Colonic mucosa (tissue), 4 donors: Measurements from ENCODE around the gene ELP4. TPM values are rescaled to one million over a fixed set of nuclear protein-coding genes. Genes with fewer than 3 reads are reported as not detected.

ENCODE experiments used
- DNase-seq: peaks from one replicate; pipeline ENCODE4 v3.0.0-alpha.2; 2020
- H3K27ac ChIP-seq: fragments of 200-600 bp; one replicate; pipeline ENCODE4 v1.8.0; 2021
- H3K27me3 ChIP-seq: fragments of 200-600 bp; one replicate; pipeline ENCODE4 v1.8.0; 2021
- H3K36me3 ChIP-seq: fragments of 200-600 bp; one replicate; pipeline ENCODE4 v1.8.0; 2021
- H3K4me1 ChIP-seq: fragments of 200-600 bp; one replicate; pipeline ENCODE4 v1.8.0; 2021; ENCODE audit warnings: mild to moderate bottlenecking
- H3K4me3 ChIP-seq: fragments of 200-600 bp; one replicate; pipeline ENCODE4 v1.8.0; 2021
- H3K9ac ChIP-seq, 2 donors: one replicate each; pipeline ENCODE4 v1.7.0; 2013; ENCODE audit warnings: control low read depth in 2 of 2, low read depth in 2 of 2, low read length in 2 of 2
- H3K9me3 ChIP-seq: fragments of 200-600 bp; one replicate; pipeline ENCODE4 v1.8.0; 2021
- intact Hi-C: fragments of 100-400 bp; cut with DNase I; formaldehyde crosslinking; loops from one replicate; pipeline ENCODE4 v1.14.1; 2022
- total RNA-seq, 2 donors: library from RNA; stranded (reverse); fragmentation: NEBNext Ultra II Directional in 1 of 2; extraction: Animal tissue kit (Norgen Biotek cat#: 25700) in 1 of 2; gene quantifications; one replicate each; pipeline ENCODE4 v1.2.1, GENCODE V29; 2021
- TF ChIP-seq, protein P1 (sequence below): fragments of 200-600 bp; IDR thresholded peaks from one replicate; pipeline ENCODE4 v1.8.0; 2022; ENCODE audit warnings: antibody characterized with exemption, mild to moderate bottlenecking
- donor health status: healthy.
- donor health status: DM: no; HTN: no; CAD: no.
- donor health status: DM: no; HTN: no; CAD: no.

ELP4 gene, protein sequence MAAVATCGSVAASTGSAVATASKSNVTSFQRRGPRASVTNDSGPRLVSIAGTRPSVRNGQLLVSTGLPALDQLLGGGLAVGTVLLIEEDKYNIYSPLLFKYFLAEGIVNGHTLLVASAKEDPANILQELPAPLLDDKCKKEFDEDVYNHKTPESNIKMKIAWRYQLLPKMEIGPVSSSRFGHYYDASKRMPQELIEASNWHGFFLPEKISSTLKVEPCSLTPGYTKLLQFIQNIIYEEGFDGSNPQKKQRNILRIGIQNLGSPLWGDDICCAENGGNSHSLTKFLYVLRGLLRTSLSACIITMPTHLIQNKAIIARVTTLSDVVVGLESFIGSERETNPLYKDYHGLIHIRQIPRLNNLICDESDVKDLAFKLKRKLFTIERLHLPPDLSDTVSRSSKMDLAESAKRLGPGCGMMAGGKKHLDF
- 10 to 100 TPM; 17.0 to 22.8 TPM for total RNA-seq

DNA sequence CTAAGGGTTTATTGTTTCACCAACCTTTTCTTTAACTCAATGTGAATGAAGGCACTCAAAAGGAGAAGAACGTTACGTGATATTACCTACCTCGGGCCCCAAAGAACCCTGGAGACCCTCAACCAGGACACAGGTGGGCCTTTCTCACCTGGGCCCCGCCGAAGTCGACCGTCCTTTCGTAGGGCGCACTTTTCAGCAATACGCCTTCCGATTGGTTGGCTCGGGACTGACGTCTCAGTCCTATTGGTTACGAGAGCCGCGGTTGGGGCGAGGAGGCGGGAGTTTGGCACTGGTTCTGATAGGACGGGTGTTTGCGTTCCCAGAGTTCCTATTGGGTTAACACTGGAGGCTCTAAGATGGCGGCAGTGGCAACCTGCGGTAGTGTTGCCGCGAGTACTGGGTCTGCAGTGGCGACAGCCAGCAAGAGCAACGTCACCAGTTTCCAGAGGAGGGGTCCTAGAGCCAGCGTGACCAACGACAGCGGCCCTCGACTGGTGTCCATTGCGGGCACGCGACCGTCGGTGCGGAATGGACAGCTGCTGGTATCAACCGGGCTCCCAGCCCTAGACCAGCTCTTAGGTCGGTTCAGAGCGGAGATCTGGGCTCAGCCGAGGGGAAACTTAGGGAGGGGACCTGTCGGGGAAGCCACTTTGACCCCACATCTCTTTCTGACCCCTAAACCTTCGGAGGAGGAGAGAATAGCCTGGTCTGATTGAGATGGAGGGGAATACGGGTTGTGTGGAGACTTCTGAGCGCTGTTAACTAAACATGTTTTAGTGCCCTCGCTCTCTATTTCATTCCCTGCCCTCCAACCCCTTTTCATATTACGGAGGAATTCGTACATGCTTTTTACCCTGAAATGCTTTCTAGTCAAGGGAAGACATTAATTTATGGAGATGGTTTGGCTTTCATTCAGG lies at the start of gene ELP4, which contains the start of gene IMMP1L:
TSS of gene ELP4 (plus strand) at position 339 of the 917 bp plus-strand sequence. CDS start at position 357, 18 bp downstream.
TSS of gene IMMP1L (minus strand) at position 194 of the 917 bp plus-strand sequence. CDS start 46,346 bp downstream, outside the sequence.
- H3K9me3 ChIP-seq, result no peaks in the 10 kb centered on the region
- peak within 1 kb of the TSS; percentile 89 for H3K4me3 ChIP-seq
- peak; percentile 98 for DNase-seq
- no peaks in the 10 kb centered on the region for H3K27me3 ChIP-seq
- no peaks in the 10 kb centered on the region for H3K4me1 ChIP-seq
- H3K27ac ChIP-seq, result peak within 1 kb of the TSS; percentile 52
- H3K9ac ChIP-seq, result peak within 1 kb of the TSS; percentile 75 to 85
- intact Hi-C loops, result no loop called here
- no peaks in the 10 kb centered on the region for H3K36me3 ChIP-seq
- TF ChIP-seq, protein P1, sequence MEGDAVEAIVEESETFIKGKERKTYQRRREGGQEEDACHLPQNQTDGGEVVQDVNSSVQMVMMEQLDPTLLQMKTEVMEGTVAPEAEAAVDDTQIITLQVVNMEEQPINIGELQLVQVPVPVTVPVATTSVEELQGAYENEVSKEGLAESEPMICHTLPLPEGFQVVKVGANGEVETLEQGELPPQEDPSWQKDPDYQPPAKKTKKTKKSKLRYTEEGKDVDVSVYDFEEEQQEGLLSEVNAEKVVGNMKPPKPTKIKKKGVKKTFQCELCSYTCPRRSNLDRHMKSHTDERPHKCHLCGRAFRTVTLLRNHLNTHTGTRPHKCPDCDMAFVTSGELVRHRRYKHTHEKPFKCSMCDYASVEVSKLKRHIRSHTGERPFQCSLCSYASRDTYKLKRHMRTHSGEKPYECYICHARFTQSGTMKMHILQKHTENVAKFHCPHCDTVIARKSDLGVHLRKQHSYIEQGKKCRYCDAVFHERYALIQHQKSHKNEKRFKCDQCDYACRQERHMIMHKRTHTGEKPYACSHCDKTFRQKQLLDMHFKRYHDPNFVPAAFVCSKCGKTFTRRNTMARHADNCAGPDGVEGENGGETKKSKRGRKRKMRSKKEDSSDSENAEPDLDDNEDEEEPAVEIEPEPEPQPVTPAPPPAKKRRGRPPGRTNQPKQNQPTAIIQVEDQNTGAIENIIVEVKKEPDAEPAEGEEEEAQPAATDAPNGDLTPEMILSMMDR, result no peak

DNA sequence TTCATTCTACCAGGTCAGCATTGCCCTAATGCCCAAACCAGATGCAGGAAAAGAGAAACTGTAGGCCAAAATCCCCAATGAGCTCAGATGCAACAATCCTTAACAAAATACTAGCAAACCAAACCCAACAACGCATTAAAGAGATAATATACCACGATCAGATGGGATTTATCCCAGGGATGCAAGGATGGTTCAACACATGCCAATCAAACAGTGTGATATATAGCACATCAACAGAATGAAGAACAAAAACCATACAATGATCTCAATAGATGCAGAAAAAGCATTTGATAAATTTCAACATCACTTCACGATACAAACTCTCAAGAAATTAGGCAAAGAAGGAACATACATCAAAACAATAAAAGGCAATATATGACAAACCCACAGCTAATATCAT lies 45.1 kb upstream of the ELP4 start:
- no peaks in the 10 kb centered on the region for H3K9me3 ChIP-seq
- no peak overlapping the region for H3K4me3 ChIP-seq
- no peaks in the 10 kb centered on the region for H3K4me1 ChIP-seq
- intact Hi-C loops, result no loop called here
- H3K9ac ChIP-seq, result no peak overlapping the region
- no peaks in the 10 kb centered on the region for H3K36me3 ChIP-seq
- DNase-seq, result no peak
- no peak overlapping the region for H3K27ac ChIP-seq
- TF ChIP-seq, protein P1, result no peak
- no peaks in the 10 kb centered on the region for H3K27me3 ChIP-seq

GRCh38 chr11:31474083-31474482 lies 35.5 kb upstream of the ELP4 start:
- H3K27me3 ChIP-seq, result no peaks in the 10 kb centered on the region
- TF ChIP-seq, protein P1, result no peak
- DNase-seq, result no peak
- no peak overlapping the region for H3K9ac ChIP-seq
- H3K4me3 ChIP-seq, result no peak overlapping the region
- no peaks in the 10 kb centered on the region for H3K36me3 ChIP-seq
- no peaks in the 10 kb centered on the region for H3K9me3 ChIP-seq
- H3K27ac ChIP-seq, result no peak overlapping the region
- no peaks in the 10 kb centered on the region for H3K4me1 ChIP-seq
- intact Hi-C loops, result no loop called here

- H3K4me1 ChIP-seq, result no peaks in the 10 kb centered on the region
- H3K27ac ChIP-seq, result no peak overlapping the region
- H3K9ac ChIP-seq, result no peak overlapping the region
- no peak overlapping the region for H3K4me3 ChIP-seq
- H3K27me3 ChIP-seq, result no peaks in the 10 kb centered on the region
- DNase-seq, result no peak
- TF ChIP-seq, protein P1, result no peak
- H3K9me3 ChIP-seq, result no peaks in the 10 kb centered on the region
- intact Hi-C loops, result no loop called here
- no peaks in the 10 kb centered on the region for H3K36me3 ChIP-seq
Measured at GRCh38 chr11:31477528-31478222, 31.9 kb upstream of the ELP4 start.

DNA sequence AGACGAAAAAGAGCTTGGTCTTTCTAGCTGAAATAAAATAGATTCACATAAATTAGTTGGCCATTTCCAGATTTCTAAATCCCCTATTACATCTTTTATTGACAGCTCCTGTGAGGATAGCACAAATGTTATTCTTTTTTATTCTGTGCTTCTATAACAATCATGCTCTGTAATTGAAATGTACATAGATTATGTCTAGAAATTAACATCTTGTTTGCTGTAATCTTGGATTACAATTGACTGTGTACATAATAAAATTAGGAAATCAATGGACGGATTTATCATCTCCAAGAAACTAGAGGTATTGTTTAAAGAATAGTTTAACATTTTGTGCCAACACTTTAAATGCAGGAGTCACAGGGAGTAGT lies 31.4 kb upstream of the ELP4 start:
- intact Hi-C loops, result no loop called here
- H3K9me3 ChIP-seq, result no peaks in the 10 kb centered on the region
- H3K4me3 ChIP-seq, result no peak overlapping the region
- H3K27ac ChIP-seq, result no peak overlapping the region
- no peak overlapping the region for H3K9ac ChIP-seq
- no peaks in the 10 kb centered on the region for H3K27me3 ChIP-seq
- no peaks in the 10 kb centered on the region for H3K36me3 ChIP-seq
- H3K4me1 ChIP-seq, result no peaks in the 10 kb centered on the region
- TF ChIP-seq, protein P1, result no peak
- no peak for DNase-seq
